GM23248 (cell line): Measurements from ENCODE around the gene NRCAM. TPM values are rescaled to one million over a fixed set of nuclear protein-coding genes. Genes with fewer than 3 reads are reported as not detected.
A peak's percentile ranks its signal among the peaks of the same experiment; 100 is the strongest.

Experiments
- DNase-seq: peaks from one replicate; pipeline ENCODE4 v3.0.0-alpha.2; 2015
- H2AFZ ChIP-seq: fragments of 200-600 bp; sonication (generic); 2 replicates; pipeline ENCODE4 v1.6.1; 2016; ENCODE audit warnings: antibody characterized with exemption
- H3F3A ChIP-seq: fragments of 200-600 bp; sonication (generic); 2 replicates; pipeline ENCODE4 v1.6.1; 2016; ENCODE audit warnings: mild to moderate bottlenecking, antibody characterized with exemption, mixed run types; ENCODE audit not compliant: insufficient read depth
- H3K27ac ChIP-seq: fragments of 200-600 bp; sonication (generic); 2 replicates; pipeline ENCODE4 v1.5.1; 2016; ENCODE audit warnings: mild to moderate bottlenecking
- H3K27me3 ChIP-seq: fragments of 200-600 bp; sonication (generic); replicated peaks from 2 replicates; pipeline ENCODE4 v1.6.1; 2016; ENCODE audit warnings: mild to moderate bottlenecking; ENCODE audit not compliant: insufficient read depth
- H3K36me3 ChIP-seq: fragments of 200-600 bp; sonication (generic); 2 replicates; pipeline ENCODE4 v1.6.1; 2016; ENCODE audit warnings: low read depth, mild to moderate bottlenecking
- H3K4me1 ChIP-seq: fragments of 200-600 bp; sonication (generic); 2 replicates; pipeline ENCODE4 v1.6.1; 2016; ENCODE audit warnings: mild to moderate bottlenecking; ENCODE audit not compliant: insufficient read depth
- H3K4me2 ChIP-seq: fragments of 200-600 bp; sonication (generic); one replicate; pipeline ENCODE4 v1.6.1; 2016; ENCODE audit warnings: mild to moderate bottlenecking; ENCODE audit not compliant: unreplicated experiment
- H3K4me3 ChIP-seq: fragments of 200-600 bp; sonication (generic); 2 replicates; pipeline ENCODE4 v1.5.1; 2016; ENCODE audit warnings: mild to moderate bottlenecking
- H3K79me2 ChIP-seq: fragments of 200-600 bp; sonication (generic); 2 replicates; pipeline ENCODE4 v1.6.1; 2016; ENCODE audit warnings: mild to moderate bottlenecking; ENCODE audit not compliant: insufficient read depth
- H3K9ac ChIP-seq: fragments of 200-600 bp; sonication (generic); 2 replicates; pipeline ENCODE4 v1.6.1; 2016; ENCODE audit warnings: mild to moderate bottlenecking
- H3K9me2 ChIP-seq: fragments of 200-600 bp; sonication (generic); 2 replicates; pipeline ENCODE4 v1.6.1; 2016; ENCODE audit warnings: mixed run types, mild to moderate bottlenecking, moderate library complexity; ENCODE audit not compliant: insufficient read depth
- H3K9me3 ChIP-seq: fragments of 200-600 bp; sonication (generic); one replicate; pipeline ENCODE4 v1.6.1; 2017; ENCODE audit warnings: low read depth
- H4K20me1 ChIP-seq: fragments of 200-600 bp; sonication (generic); 2 replicates; pipeline ENCODE4 v1.6.0; 2016; ENCODE audit not compliant: insufficient read depth
- EZH2 ChIP-seq: fragments of 200-600 bp; sonication (generic); IDR thresholded peaks from 2 replicates; pipeline ENCODE4 v1.6.1; 2018; ENCODE audit warnings: antibody characterized with exemption, mild to moderate bottlenecking; ENCODE audit not compliant: insufficient read depth, poor library complexity, severe bottlenecking
- EZH2phosphoT487 ChIP-seq: fragments of 200-600 bp; sonication (generic); IDR thresholded peaks from 2 replicates; pipeline ENCODE4 v1.6.1; 2018; ENCODE audit warnings: antibody characterized with exemption, moderate library complexity, mild to moderate bottlenecking, low read depth; ENCODE audit not compliant: insufficient read depth
- WGBS, 2 experiments: methylation state at CpG; one replicate each; pipeline ENCODE4 v1.1.6; 2015 to 2017; ENCODE audit warnings: low lambda C conversion rate in 2 of 2, low coverage in 1 of 2; ENCODE audit errors: missing lambda C conversion rate in 2 of 2; 5-methylcytosine and 5-hydroxymethylcytosine counted together
- in situ Hi-C: fragments of 300-500 bp; cut with MboI; formaldehyde crosslinking; loops from 2 replicates; pipeline ENCODE4 v1.15.0; 2020
- polyA plus RNA-seq: library from polyadenylated mRNA; unstranded; fragments of >200 nt; fragmentation: Nextera tagmentation; extraction: Ambion mirVana; gene quantifications from 2 replicates; pipeline ENCODE4 v1.2.1, GENCODE V29; 2016
- total RNA-seq: library from RNA; depleted of rRNA; stranded (reverse); fragments of >200 nt; shearing (Covaris generic); gene quantifications from 2 replicates; pipeline ENCODE4 v1.2.3, GENCODE V29; 2014

Gene NRCAM
- total and polyA plus RNA-seq, 2 experiments from 2014 or later = 5.1 to 7.0 TPM

DNA sequence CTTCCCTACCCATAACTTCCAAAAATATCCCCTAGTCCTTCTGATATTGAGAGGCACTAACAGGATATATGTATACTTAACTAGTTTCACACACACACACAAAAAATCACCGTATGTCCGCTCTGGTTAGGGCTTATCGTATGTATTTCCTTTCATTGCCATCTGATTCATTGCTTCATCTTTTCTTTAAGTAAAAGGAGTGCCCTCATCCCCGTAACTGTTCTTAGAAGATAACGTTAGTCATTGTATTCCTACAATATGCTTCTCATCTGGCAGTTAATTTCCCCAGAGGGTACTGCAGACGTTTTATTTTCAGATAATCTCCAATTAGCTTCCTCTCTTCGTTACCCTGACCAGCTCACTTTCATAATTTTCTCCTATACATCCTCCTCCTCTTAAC lies 37.3 kb downstream of the NRCAM start:
- Histone ChIP-seq H3K27ac (no peak overlapping the region), H3K9me3 (no peaks in the 10 kb centered on the region), H3K27me3 (no peaks in the 10 kb centered on the region), H4K20me1 (no peaks in the 10 kb centered on the region), H3K79me2 (no peaks in the 10 kb centered on the region), H3K9me2 (no peaks in the 10 kb centered on the region), H3K4me1 (peaks cover 12% of the 10 kb centered on the region), H3K36me3 (no peaks in the 10 kb centered on the region), H3K4me2 (no peak overlapping the region), H3F3A (peaks cover 20% of the 10 kb centered on the region), H2AFZ (no peak overlapping the region), H3K4me3 (no peak overlapping the region), H3K9ac (no peak overlapping the region)
- in situ Hi-C loops = no loop called here
- DNase-seq = no peak
- no peak for TF ChIP-seq EZH2phosphoT487
- no peak for TF ChIP-seq EZH2
- 65 to 67% methylated on average over 7 of the region's 7 CpGs for WGBS, 2 experiments

DNA sequence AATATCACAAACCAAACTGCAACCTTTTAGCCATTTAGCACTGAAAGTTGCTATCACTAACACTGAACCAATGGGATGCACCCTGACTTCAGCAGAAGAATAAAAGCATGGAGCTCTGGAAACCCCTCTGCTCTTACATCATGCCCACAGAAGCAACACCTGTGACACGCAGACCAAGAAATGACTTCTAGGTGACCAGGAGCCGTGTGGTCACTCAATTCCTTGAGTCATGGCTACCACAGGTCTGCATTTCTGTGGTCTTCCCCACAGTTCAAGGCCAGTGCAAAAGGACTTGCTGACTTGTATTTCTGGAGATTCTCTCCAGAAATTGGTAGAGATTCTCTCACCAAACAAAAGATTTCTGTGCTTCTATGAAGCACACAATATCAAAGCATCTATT lies 38.3 kb downstream of the NRCAM start:
- Histone ChIP-seq H3K36me3 (no peaks in the 10 kb centered on the region), H3K27me3 (no peaks in the 10 kb centered on the region), H3K9me2 (no peaks in the 10 kb centered on the region), H3K79me2 (no peaks in the 10 kb centered on the region), H3K9ac (no peak overlapping the region), H2AFZ (no peak overlapping the region), H3K4me2 (no peak overlapping the region), H3K4me3 (no peak overlapping the region), H3K9me3 (no peaks in the 10 kb centered on the region), H4K20me1 (no peaks in the 10 kb centered on the region), H3K27ac (no peak overlapping the region), H3K4me1 (peaks cover 12% of the 10 kb centered on the region), H3F3A (peaks cover 20% of the 10 kb centered on the region)
- in situ Hi-C loops = no loop called here
- TF ChIP-seq EZH2phosphoT487 (no peak), EZH2 (no peak)
- no peak for DNase-seq
- 47% methylated on average over 2 of the region's 2 CpGs for WGBS, 2 experiments

DNA sequence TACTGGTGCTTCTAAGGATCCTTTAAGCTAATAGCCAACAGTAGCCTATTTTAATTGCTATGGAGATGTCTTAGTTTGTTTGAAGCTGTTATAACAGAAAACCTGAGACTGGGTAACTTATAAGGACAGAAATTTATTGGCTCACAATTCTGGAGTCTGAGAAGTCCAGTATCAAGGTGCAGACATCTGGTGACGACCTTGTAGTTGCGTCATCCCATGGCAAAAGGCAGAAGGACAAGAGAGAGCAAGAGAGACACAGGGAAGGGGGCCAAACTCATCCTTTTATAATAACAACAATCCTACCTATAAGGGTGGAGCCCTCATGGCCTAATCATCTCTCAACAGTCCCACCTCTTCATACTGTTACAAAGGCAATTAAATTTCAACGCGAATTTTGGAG lies 39.1 kb downstream of the NRCAM start:
- Histone ChIP-seq H3K9ac (no peak overlapping the region), H3K9me3 (no peaks in the 10 kb centered on the region), H3F3A (peaks cover 20% of the 10 kb centered on the region), H4K20me1 (no peaks in the 10 kb centered on the region), H3K27me3 (no peaks in the 10 kb centered on the region), H2AFZ (no peak overlapping the region), H3K4me2 (no peak overlapping the region), H3K4me3 (no peak overlapping the region), H3K27ac (no peak overlapping the region), H3K9me2 (no peaks in the 10 kb centered on the region), H3K79me2 (no peaks in the 10 kb centered on the region), H3K36me3 (no peaks in the 10 kb centered on the region), H3K4me1 (peaks cover 12% of the 10 kb centered on the region)
- no peak for TF ChIP-seq EZH2phosphoT487
- no peak for TF ChIP-seq EZH2
- no peak for DNase-seq
- 95 to 96% methylated on average over 4 of the region's 4 CpGs for WGBS, 2 experiments
- in situ Hi-C loops = no loop called here

DNA sequence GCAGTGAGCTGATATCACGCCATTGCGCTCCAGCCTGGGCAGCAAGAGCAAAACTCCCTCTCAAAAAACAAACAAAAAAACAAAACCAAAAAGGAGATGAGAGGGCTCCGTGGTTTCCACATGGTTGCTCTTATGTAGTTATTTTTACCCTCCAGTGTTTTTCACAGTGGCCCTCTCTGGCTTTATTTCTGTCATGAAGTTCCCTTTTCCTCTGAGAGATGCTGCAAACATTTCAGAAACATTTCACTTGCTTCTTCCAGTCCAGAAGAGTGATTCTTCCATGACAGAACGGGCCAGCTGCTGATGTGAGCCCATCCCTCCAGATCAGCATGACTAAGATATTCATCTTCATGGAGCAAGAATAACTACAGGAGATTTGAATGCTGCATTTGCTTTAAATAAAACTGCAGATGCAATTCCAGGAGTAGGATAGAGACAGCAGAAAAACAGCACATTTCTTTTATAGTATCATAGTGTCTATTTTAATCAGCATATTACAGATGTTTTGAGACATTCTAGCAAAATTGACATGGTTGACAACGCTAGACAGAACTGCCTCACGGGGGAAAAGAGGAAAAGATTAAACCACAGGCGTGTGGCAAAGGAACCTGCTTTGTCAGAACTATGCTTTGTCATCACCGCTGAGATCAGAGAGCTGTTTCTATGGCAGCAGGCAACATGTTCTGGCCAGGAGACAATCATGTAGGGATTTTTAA lies 40.3 kb downstream of the NRCAM start:
- peak overlapping the region; percentile 4; the same call in 1 of the 2 replicates for H3K4me3 ChIP-seq

More for the DNA sequence above, 40.3 kb downstream of the NRCAM start:
- peak overlapping the region; percentile 24 for H3K4me2 ChIP-seq
- no peaks in the 10 kb centered on the region for H3K9me3 ChIP-seq
- peaks cover 20% of the 10 kb centered on the region for H3F3A ChIP-seq
- H3K4me1 ChIP-seq = peaks cover 12% of the 10 kb centered on the region
- H3K27me3 ChIP-seq = no peaks in the 10 kb centered on the region
- TF ChIP-seq EZH2 = no peak
- TF ChIP-seq EZH2phosphoT487 = no peak
- H4K20me1 ChIP-seq = no peaks in the 10 kb centered on the region
- H3K79me2 ChIP-seq = no peaks in the 10 kb centered on the region
- peak overlapping the region; percentile 52 for H3K27ac ChIP-seq
- H2AFZ ChIP-seq = peak overlapping the region; percentile 12; the same call in 1 of the 2 replicates
- no peaks in the 10 kb centered on the region for H3K36me3 ChIP-seq
- in situ Hi-C loops = no loop called here
- peak; percentile 84 for DNase-seq
- WGBS, 2 experiments = 23 to 26% methylated on average over 8 of the region's 8 CpGs
- no peaks in the 10 kb centered on the region for H3K9me2 ChIP-seq
- peak overlapping the region; percentile 35 for H3K9ac ChIP-seq
